Measurements from ENCODE around the gene SRSF9. TPM values are rescaled to one million over a fixed set of nuclear protein-coding genes. Genes with fewer than 3 reads are reported as not detected.

SRSF9 gene
- total and polyA plus RNA-seq, 2 of the 13 experiments (the other 11 are each of a cell fraction or from before 2014, with no cell fraction given) = 125 to 144 TPM

- TF ChIP-seq ZNF407 (CRISPR knock-in tag; IDR thresholded peaks at IDR 0.05; ENCODE audit: not compliant biosample characterization) (no peak), ZNF792 (CRISPR knock-in tag; IDR thresholded peaks at IDR 0.05) (peak; percentile 86), PITX1 (CRISPR knock-in tag; IDR thresholded peaks at IDR 0.05) (peak; percentile 60; the same call in 1 of the 2 replicates), SIN3A (IDR thresholded peaks at IDR 0.05; ENCODE audit: borderline replicate concordance, low read depth, low read length) (peak; percentile 76; the same call in 1 of the 2 replicates), SALL2 (CRISPR knock-in tag; IDR thresholded peaks at IDR 0.05) (peak; percentile 98), CCAR2 (optimal IDR thresholded peaks at IDR 0.05; ENCODE audit: low read depth, low read length) (no peak), MTF1 (CRISPR knock-in tag; IDR thresholded peaks at IDR 0.05) (no peak), KDM5A (IDR thresholded peaks at IDR 0.05; ENCODE audit: borderline replicate concordance, low read length) (peak; percentile 99), ZNF878 (CRISPR knock-in tag; IDR thresholded peaks at IDR 0.05) (no peak), ZNF282 (IDR thresholded peaks at IDR 0.05; ENCODE audit: partially characterized antibody) (no peak), ZNF644 (CRISPR knock-in tag; IDR thresholded peaks at IDR 0.05; ENCODE audit: low read depth) (no peak), SMARCC2 (IDR thresholded peaks at IDR 0.05) (no peak), IKZF4 (CRISPR knock-in tag; IDR thresholded peaks at IDR 0.05; ENCODE audit: borderline replicate concordance, low read depth, not compliant biosample characterization) (peak; percentile 86), CREBL2 (CRISPR knock-in tag; IDR thresholded peaks at IDR 0.05; ENCODE audit: borderline replicate concordance) (peak; percentile 67; the same call in 1 of the 2 replicates), HBP1 (CRISPR knock-in tag; IDR thresholded peaks at IDR 0.05; ENCODE audit: low read depth) (peak; percentile 82; the same call in 1 of the 2 replicates), ATF4 (CRISPR knock-in tag; IDR thresholded peaks at IDR 0.05) (peak in 1 of 2 experiments; percentile 85; a peak in 2 of 4 replicates), ZNF749 (CRISPR knock-in tag; IDR thresholded peaks at IDR 0.05; ENCODE audit: borderline replicate concordance) (peak; percentile 52; the same call in 1 of the 2 replicates), ZNF207 (IDR thresholded peaks at IDR 0.05; ENCODE audit: borderline replicate concordance) (no peak)
Measured at GRCh38 chr12:120445911-120446843, 23.4 kb downstream of the SRSF9 start, which contains the start of the genes GATC and TRIAP1 (continued).

All from HepG2 (cell line).